C4-2B (cell line): ENCODE measurements around the gene SEC24D.

Experiments used
- H3K27ac ChIP-seq: fragments of 450-650 bp; 2 replicates; pipeline ENCODE4 v1.5.1; 2017
- ZFX ChIP-seq: fragments of 450-650 bp; IDR thresholded peaks from 2 replicates; pipeline ENCODE4 v1.6.1; 2017
- TF ChIP-seq, protein P1 (sequence below): fragments of 450-650 bp; conservative IDR thresholded peaks from 2 replicates; pipeline ENCODE4 v1.5.1; 2017; ENCODE audit warnings: mild to moderate bottlenecking

Gene SEC24D

GRCh38 chr4:118759481-118759880 is 76.4 kb downstream of the SEC24D start:
- H3K27ac ChIP-seq = no peak overlapping the region
- no peak for TF ChIP-seq ZFX
- TF ChIP-seq, protein P1, sequence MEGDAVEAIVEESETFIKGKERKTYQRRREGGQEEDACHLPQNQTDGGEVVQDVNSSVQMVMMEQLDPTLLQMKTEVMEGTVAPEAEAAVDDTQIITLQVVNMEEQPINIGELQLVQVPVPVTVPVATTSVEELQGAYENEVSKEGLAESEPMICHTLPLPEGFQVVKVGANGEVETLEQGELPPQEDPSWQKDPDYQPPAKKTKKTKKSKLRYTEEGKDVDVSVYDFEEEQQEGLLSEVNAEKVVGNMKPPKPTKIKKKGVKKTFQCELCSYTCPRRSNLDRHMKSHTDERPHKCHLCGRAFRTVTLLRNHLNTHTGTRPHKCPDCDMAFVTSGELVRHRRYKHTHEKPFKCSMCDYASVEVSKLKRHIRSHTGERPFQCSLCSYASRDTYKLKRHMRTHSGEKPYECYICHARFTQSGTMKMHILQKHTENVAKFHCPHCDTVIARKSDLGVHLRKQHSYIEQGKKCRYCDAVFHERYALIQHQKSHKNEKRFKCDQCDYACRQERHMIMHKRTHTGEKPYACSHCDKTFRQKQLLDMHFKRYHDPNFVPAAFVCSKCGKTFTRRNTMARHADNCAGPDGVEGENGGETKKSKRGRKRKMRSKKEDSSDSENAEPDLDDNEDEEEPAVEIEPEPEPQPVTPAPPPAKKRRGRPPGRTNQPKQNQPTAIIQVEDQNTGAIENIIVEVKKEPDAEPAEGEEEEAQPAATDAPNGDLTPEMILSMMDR = no peak

DNA sequence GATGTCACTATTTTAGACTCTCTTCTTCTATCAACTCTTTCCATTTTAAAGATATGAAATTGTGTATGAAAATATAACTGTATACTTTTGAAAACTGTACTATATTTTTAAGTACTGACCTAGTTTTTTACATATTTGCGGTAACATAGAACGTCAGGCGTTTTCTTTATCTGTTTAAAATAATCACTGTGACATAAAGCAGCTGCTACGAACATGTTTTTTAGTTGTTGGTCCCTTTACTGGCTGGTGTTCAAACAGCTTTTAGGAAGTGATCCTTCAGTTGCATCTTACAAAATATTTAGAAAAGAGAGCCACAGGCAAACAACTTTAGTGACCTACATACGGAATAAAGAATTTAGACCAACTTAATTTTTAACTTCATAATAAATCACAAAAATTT is 77.6 kb downstream of the SEC24D start:
- no peak overlapping the region for H3K27ac ChIP-seq
- TF ChIP-seq ZFX = no peak
- TF ChIP-seq, protein P1 = no peak

- TF ChIP-seq ZFX = no peak
- TF ChIP-seq, protein P1 = no peak
- H3K27ac ChIP-seq = no peak overlapping the region
Observed at GRCh38 chr4:118757761-118758251, 78.1 kb downstream of the SEC24D start.

DNA sequence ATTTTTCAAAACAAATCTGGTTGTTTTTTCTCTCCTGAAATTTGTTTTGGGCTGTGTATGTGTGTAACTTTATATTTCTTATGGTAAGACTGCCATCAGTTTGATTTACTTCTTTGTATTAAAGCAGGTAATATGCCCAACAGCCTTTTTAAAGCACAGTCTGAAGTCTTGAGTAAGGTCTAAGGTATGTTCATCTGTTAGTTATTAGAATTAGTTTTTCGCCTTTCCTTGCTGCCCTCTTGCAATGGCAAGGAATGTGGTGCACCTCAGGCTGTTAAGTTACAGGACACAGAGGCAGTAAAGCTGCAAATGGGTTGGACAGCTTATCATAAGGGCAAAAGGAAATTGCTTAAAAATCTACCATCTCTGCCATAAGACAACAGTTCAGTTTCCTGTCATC is 79.0 kb downstream of the SEC24D start:
- TF ChIP-seq, protein P1 = no peak
- no peak for TF ChIP-seq ZFX
- no peak overlapping the region for H3K27ac ChIP-seq

- peak overlapping the region; percentile 50; the same call in 1 of the 2 replicates for H3K27ac ChIP-seq
- no peak for TF ChIP-seq ZFX
- TF ChIP-seq, protein P1 = no peak
Observed at GRCh38 chr4:118756429-118756828, 79.5 kb downstream of the SEC24D start.

DNA sequence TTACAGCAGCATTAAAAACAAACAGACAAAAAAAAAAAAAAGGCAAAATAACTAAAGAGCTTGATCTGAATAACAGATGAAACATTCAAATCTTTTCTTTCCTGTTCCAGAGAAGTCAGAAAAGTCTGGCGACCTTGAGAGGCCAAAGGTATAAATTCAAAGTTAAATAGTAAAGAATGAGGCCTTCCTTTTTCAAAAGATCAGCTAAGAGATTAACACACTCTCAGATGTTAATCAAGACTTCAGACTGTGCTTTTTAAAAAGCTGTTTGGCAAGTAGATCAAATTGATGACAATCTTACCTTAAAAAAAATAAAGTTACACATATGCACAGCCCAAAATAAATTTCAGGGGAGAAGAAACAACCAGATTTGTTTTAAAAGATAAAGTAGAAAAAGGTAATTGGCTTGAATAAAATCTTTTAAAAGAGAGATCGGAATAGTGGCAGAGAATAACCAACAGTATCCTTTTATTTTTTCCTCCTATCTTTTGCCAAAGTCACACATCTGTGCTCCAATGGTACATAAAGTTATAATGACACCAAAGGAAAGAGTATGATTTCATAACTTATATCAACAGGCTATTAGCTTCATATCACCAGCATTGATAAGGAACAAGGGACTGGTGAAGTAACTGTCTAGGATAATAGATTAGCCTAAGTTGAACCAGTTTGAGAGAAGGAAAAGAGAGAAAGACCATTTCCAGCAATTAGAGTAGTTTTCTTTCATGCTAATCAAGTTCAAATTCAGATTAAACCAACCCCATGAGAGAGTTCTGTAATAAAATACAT is 80.3 kb downstream of the SEC24D start:
- H3K27ac ChIP-seq = no peak overlapping the region
- TF ChIP-seq, protein P1 = no peak
- no peak for TF ChIP-seq ZFX

- no peak overlapping the region for H3K27ac ChIP-seq
- TF ChIP-seq, protein P1 = no peak
- no peak for TF ChIP-seq ZFX
Observed at GRCh38 chr4:118754890-118755289, 81.0 kb downstream of the SEC24D start.
